PC-3 (cell line): ENCODE measurements around the gene TMEM259. TPM values are rescaled to one million over a fixed set of nuclear protein-coding genes. Genes with fewer than 3 reads are reported as not detected.

ENCODE experiments used
- ATAC-seq: fragments of 200-7000 bp; cut with Tn5 transposase; 2 replicates; pipeline ENCODE4 v1.9.1; 2020; ENCODE audit warnings: mild to moderate bottlenecking, moderate library complexity
- BruUV-seq: library from RNA; stranded (reverse); fragments of 400-500 nt; replicated peaks from 2 replicates; lab custom pipeline; 2021; lab: Mats Ljungman, UMichigan
- CTCF ChIA-PET: fragments of 300-600 bp; sonication (Branson Sonifier 250); formaldehyde crosslinking; loops from one replicate; lab custom pipeline; 2022; ENCODE audit warnings: antibody characterized with exemption; lab: Charles Lee
- POLR2A ChIA-PET: fragments of 300-600 bp; sonication (Branson Sonifier 250); formaldehyde crosslinking; loops from one replicate; lab custom pipeline; 2022; ENCODE audit warnings: antibody characterized with exemption; ENCODE audit not compliant: unreplicated experiment; lab: Charles Lee
- DNase-seq: peaks from one replicate; pipeline ENCODE4 v3.0.0-alpha.2; 2015
- H2AFZ ChIP-seq: fragments of 300-600 bp; sonication (generic); 2 replicates; pipeline ENCODE4 v1.6.0; 2016; ENCODE audit warnings: antibody characterized with exemption, low read length
- H3F3A ChIP-seq: fragments of 300-600 bp; sonication (generic); one replicate; pipeline ENCODE4 v1.6.0; 2017; ENCODE audit warnings: antibody characterized with exemption, low read length, control low read depth, mild to moderate bottlenecking; ENCODE audit not compliant: unreplicated experiment
- H3K27ac ChIP-seq: fragments of 300-600 bp; sonication (generic); 2 replicates; pipeline ENCODE4 v1.5.1; 2016; ENCODE audit warnings: mild to moderate bottlenecking, low read length
- H3K27me3 ChIP-seq: fragments of 300-600 bp; sonication (generic); 2 replicates; pipeline ENCODE4 v1.6.1; 2016; ENCODE audit warnings: low read length, mixed read lengths
- H3K36me3 ChIP-seq: fragments of 300-600 bp; sonication (generic); 2 replicates; pipeline ENCODE4 v1.6.1; 2016; ENCODE audit warnings: low read depth, mixed run types, low read length, mixed read lengths
- H3K4me1 ChIP-seq: fragments of 300-600 bp; sonication (generic); 2 replicates; pipeline ENCODE4 v1.5.1; 2016; ENCODE audit warnings: low read length; ENCODE audit not compliant: insufficient read depth
- H3K4me2 ChIP-seq: fragments of 300-600 bp; sonication (generic); 2 replicates; pipeline ENCODE4 v1.6.0; 2016; ENCODE audit warnings: low read length
- H3K4me3 ChIP-seq: fragments of 300-600 bp; sonication (generic); 2 replicates; pipeline ENCODE4 v1.5.1; 2016; ENCODE audit warnings: mild to moderate bottlenecking, low read length, mixed read lengths
- H3K79me2 ChIP-seq: fragments of 300-600 bp; sonication (generic); 2 replicates; pipeline ENCODE4 v1.6.1; 2017; ENCODE audit warnings: low read length, mixed read lengths
- H3K9ac ChIP-seq: fragments of 300-600 bp; sonication (generic); 2 replicates; pipeline ENCODE4 v1.6.0; 2016; ENCODE audit warnings: mild to moderate bottlenecking, low read length
- H3K9me2 ChIP-seq: fragments of 300-600 bp; sonication (generic); replicated peaks from 2 replicates; pipeline ENCODE4 v1.6.1; 2016; ENCODE audit warnings: mixed run types, low read length, mixed read lengths
- H3K9me3 ChIP-seq: fragments of 300-600 bp; sonication (generic); 2 replicates; pipeline ENCODE4 v1.6.1; 2016; ENCODE audit warnings: low read length, mixed read lengths
- H4K20me1 ChIP-seq: fragments of 300-600 bp; sonication (generic); 2 replicates; pipeline ENCODE4 v1.6.1; 2016; ENCODE audit warnings: low read length, mixed read lengths
- CTCF ChIP-seq: fragments of 300-600 bp; sonication (generic); conservative IDR thresholded peaks from 2 replicates; pipeline ENCODE4 v1.5.1; 2017; ENCODE audit warnings: antibody characterized with exemption, low read depth, mild to moderate bottlenecking, low read length
- EZH2 ChIP-seq: fragments of 300-600 bp; sonication (generic); IDR thresholded peaks from one replicate; pipeline ENCODE4 v1.6.1; 2017; ENCODE audit warnings: antibody characterized with exemption, mild to moderate bottlenecking, low read length; ENCODE audit not compliant: unreplicated experiment
- EZH2phosphoT487 ChIP-seq: fragments of 300-600 bp; sonication (generic); IDR thresholded peaks from 2 replicates; pipeline ENCODE4 v1.6.1; 2018; ENCODE audit warnings: mild to moderate bottlenecking, antibody characterized with exemption, low read length, borderline replicate concordance
- intact Hi-C: fragments of 100-400 bp; cut with micrococcal nuclease; formaldehyde crosslinking; loops from 2 replicates; pipeline ENCODE4 v1.9.0; 2023
- total RNA-seq: library from RNA; depleted of rRNA; stranded (reverse); fragments of >200 nt; gene quantifications from 2 replicates; pipeline ENCODE4 v1.2.3, GENCODE V29; 2014

The TMEM259 gene
- total RNA-seq, 1 experiment from 2014 or later = 136 TPM

GRCh38 chr19:994516-994915 lies 26.4 kb downstream of the TMEM259 start:
- Histone ChIP-seq H3K27me3 (no peaks in the 10 kb centered on the region; the same call in 1 of the 2 replicates), H3K36me3 (no peaks in the 10 kb centered on the region; the same call in 1 of the 2 replicates), H3K9me3 (no peaks in the 10 kb centered on the region), H3K9ac (no peak overlapping the region), H3K27ac (no peak overlapping the region), H3K4me2 (no peak overlapping the region), H3F3A (no peaks in the 10 kb centered on the region), H3K9me2 (no peaks in the 10 kb centered on the region), H3K4me1 (peaks cover 8% of the 10 kb centered on the region), H3K79me2 (no peaks in the 10 kb centered on the region), H4K20me1 (no peaks in the 10 kb centered on the region), H2AFZ (no peak overlapping the region), H3K4me3 (no peak overlapping the region)
- BruUV-seq = no TSS peak
- ChIA-PET CTCF (no interaction called here), POLR2A (no interaction called here)
- no peak for DNase-seq
- no peak for TF ChIP-seq EZH2phosphoT487
- no peak for TF ChIP-seq EZH2
- no peak for TF ChIP-seq CTCF
- intact Hi-C loops = no loop called here
- no peak for ATAC-seq

DNA sequence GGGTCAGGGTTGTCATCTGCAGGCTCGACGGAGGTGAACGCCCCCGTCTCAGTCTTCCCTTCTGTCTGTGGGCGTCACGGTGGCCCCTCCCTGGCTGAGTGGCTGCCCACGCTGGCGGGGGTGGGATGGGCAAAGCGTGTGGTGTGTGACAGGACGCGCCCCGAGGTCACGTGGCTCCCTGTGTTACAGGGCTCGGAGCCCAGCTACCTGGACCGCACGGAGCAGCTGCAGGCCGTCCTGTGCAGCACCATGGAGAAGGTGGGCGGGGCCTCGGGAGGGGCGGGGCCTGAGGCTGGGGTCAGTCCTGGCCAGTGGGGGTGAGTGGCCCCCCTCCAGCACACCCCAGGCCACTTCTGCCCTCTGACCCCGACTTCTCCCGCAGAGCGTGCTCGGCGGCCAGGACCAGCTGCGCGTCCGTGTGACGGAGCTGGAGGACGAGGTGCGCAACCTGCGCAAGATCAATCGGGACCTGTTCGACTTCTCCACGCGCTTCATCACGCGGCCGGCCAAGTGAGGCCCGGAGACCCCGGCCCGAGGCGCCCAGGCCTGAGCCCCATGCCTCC lies 27.0 kb downstream of the TMEM259 start:
- Histone ChIP-seq H3K9me2 (no peaks in the 10 kb centered on the region), H3K4me3 (no peak overlapping the region), H3K36me3 (no peaks in the 10 kb centered on the region; the same call in 1 of the 2 replicates), H3K9ac (no peak overlapping the region), H3K4me2 (no peak overlapping the region), H4K20me1 (no peaks in the 10 kb centered on the region), H3K27ac (no peak overlapping the region), H3F3A (no peaks in the 10 kb centered on the region), H2AFZ (no peak overlapping the region), H3K9me3 (no peaks in the 10 kb centered on the region), H3K4me1 (peaks cover 8% of the 10 kb centered on the region), H3K27me3 (no peaks in the 10 kb centered on the region; the same call in 1 of the 2 replicates), H3K79me2 (no peaks in the 10 kb centered on the region)
- intact Hi-C loops = no loop called here
- ATAC-seq = no peak
- DNase-seq = no peak
- BruUV-seq = no TSS peak
- ChIA-PET POLR2A (no interaction called here), CTCF (no interaction called here)
- TF ChIP-seq EZH2phosphoT487 (no peak), CTCF (no peak), EZH2 (no peak)

DNA sequence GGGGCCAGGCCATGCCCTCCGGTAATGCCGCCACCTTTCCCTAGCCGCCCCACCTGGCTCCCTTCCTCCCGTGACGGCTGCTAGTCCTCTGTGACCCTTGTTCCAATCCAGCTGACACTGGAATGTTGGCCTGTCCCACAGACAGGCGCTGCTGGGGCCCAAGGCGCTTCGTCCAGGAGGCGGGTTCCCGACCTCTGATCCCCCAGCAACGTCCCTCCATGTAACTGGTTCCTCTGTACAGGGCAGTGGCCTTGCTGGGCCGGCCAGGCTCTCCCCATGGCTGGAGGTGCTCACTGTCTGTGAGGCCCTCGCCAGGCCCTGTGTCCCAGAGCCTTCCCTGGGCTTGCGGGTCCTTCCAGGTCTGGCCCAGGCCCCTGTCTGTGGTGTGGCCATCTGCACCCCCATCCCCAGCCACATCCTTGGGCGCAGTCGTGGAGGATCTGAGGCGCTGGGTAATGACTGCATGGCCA lies 27.5 kb downstream of the TMEM259 start:
- no peaks in the 10 kb centered on the region for H3K9me2 ChIP-seq
- TF ChIP-seq CTCF = no peak
- TF ChIP-seq EZH2phosphoT487 = no peak
- TF ChIP-seq EZH2 = no peak
- peaks cover 8% of the 10 kb centered on the region for H3K4me1 ChIP-seq
- no TSS peak for BruUV-seq
- H3K9me3 ChIP-seq = no peaks in the 10 kb centered on the region
- no peak overlapping the region for H3K4me2 ChIP-seq
- H3K36me3 ChIP-seq = no peaks in the 10 kb centered on the region; the same call in 1 of the 2 replicates
- H4K20me1 ChIP-seq = no peaks in the 10 kb centered on the region
- POLR2A ChIA-PET = no interaction called here
- no peak overlapping the region for H3K27ac ChIP-seq
- intact Hi-C loops = no loop called here
- no peak for ATAC-seq
- no peak for DNase-seq
- H3K27me3 ChIP-seq = no peaks in the 10 kb centered on the region; the same call in 1 of the 2 replicates
- H2AFZ ChIP-seq = no peak overlapping the region
- no peak overlapping the region for H3K9ac ChIP-seq
- no peaks in the 10 kb centered on the region for H3F3A ChIP-seq
- CTCF ChIA-PET = no interaction called here
- no peaks in the 10 kb centered on the region for H3K79me2 ChIP-seq
- no peak overlapping the region for H3K4me3 ChIP-seq
